HUDEP-2 (cell line): ENCODE data around the gene SLC5A8.
"Not testable (repeated sequence)": the region's sequence is repeated elsewhere in the genome, so short reads cannot be mapped to it uniquely, and the experiment has no call there.

Experiments
- DNase-seq, 76 experiments: peaks; one replicate each; lab custom pipeline; 2025; ENCODE audit not compliant: unreplicated experiment in 76 of 76; lab: John Stamatoyannopoulos, UW

SLC5A8 gene

DNA sequence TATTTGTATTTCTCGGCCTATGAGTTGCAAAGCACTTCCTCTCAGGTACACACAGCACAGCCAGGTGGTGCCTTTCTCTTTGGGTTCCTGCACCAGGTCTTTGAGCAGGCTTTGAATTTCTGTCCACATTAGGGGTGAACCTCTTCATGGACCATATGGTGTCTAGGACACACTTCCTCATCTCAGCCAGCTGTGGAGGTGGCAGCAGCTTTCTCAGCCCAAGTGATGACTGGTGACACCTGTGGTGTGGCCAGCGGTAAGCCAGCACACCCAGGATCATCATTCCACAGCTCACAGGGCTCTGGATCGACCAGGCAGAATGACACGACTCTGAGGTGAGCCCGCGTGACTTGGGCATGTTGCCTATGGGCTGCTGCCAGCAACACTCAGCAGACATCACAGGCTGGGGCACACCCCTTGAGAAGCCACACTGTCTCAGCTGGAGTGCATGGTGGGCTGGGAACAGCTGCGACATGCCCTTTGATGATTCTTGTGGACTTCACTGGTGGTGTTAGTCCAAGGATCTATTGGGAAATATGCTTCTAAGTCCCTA, 36.8 kb downstream of the SLC5A8 start:
- no peak for DNase-seq

DNA sequence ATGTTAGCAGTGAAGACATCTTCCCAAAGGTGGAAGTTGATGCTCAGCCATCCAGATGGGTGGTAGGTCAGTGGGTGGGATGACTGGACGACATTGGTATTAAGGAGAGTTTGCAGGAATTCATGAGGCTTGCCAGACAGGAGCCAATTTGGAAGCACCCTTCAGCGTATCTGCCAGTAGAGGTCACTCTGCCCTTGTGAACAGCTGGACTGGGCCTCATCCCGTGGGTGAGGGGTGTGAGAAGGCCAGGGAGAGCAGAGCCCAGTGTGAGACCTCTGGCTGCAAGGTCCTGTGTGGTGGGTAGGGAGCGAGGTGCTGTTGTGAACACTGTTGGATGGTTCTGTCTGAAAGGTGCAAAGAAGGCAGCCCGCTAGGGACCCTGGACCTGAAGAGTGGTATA, 37.7 kb downstream of the SLC5A8 start:
- DNase-seq, result peak in 4 of 76 experiments; percentile 12 to 36 (median 18)

DNA sequence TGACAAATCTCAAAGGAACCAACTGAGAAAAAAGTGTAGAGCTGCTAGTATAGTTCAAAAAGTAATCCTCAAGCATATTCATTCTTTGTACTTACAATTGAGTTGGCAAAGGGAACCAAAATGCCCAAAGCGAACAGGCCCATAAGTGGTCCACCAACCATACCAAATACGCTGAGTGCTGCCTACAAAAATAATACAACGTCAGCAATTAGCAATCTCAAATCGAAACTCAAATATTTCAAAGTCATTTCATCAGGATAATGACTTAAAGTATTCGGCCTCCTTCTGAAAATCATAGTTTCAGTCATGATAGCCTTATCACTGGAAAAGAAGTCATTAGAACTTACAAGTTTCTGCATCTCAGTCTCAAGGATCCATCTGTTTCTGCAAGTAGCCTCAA, 42.0 kb downstream of the SLC5A8 start:
- no peak for DNase-seq

DNA sequence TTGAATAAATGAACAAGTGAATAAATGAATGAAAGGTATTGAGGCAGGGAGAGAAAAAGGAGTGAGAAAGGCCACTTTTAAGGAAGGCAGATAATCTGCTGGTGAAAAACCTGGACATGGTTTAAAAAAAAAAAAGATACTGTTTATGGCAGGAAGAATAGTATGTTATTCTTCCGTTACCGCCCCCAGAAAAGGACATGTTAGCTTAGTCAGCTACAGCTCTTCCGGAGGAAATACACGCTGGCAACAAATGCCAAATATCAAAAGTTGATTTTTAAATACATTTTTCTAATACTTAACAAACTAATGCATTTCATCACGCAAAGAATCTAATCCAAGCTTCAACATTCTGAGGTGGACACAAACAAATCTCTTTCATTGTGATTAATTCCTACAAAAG, 43.2 kb downstream of the SLC5A8 start:
- DNase-seq, result no peak

DNA sequence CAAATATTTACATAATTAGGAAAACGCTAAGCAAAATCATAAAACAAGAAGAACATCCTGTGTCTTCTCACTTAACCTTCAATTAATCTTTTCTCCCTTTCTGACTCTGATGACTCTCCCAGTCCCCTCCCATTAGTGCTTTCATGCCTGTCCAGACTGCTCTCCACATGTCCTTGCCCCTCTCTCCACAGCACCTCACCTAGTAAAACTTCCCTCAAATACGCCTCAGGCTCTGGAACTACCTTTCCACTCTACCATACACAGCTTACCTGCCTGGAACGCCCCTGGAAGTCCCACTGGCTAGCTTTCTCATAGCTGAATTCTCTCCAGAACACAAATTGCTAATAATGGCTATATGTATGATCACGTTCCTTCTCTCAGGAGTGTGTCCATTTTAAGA, 44.7 kb downstream of the SLC5A8 start:
- no peak for DNase-seq

DNA sequence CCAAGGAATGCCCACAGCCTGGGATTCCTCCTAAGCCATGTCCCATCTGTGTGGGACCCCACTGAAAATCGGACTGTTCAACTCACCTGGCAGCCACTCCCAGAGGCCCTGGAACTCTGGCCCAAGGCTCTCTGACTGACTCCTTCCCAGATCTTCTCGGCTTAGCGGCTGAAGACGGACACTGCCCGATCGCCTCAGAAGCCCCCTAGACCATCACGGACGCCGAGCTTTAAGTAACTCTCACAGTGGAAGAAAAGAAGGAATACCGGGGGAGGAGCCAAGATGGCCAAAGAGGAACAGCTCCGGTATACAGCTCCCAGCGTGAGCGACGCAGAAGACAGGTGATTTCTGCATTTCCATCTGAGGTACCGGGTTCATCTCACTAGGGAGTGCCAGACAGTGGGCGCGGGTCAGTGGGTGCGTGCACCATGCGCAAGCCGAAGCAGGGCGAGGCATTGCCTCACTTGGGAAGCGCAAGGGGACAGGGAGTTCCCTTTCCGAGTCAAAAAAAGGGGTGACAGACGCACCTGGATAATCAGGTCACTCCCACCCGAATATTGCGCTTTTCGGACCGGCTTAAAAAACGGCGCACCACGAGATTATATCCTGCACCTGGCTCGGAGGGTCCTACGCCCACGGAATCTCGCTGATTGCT, 64.1 kb downstream of the SLC5A8 start:
- DNase-seq, result not testable (repeated sequence)

DNA sequence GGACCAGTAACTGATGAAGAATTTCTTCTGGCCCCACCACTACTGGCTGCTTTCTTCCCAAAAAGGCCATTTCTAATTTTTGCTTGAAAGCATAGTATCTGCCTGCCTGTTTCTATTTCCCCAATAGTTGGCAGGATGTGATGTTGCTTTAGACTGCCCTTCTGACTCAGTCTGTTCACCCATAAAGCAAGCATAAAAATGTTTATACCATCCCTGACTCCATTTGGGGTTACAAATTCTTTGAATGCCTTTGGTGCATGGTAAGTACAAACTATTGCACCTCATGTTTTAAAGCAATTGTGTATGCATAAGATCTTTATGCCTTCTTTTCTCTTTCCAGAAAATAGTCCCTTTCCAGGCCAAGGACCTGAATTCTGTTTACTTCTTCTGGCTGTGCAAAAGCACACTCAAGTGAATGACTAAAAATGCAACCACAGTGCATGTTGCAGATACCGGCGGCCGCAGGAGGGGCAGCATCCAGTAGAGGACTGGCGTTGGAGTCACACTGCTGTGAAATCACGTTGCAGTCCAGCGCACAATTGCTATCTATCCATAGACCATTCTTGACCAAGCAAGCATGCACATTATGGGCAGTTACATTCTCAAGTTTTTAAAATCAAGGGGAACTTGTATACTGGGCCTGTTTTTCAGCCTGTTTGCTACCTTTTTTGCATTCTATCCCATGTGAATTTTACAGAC, 82.4 kb downstream of the SLC5A8 start:
- no peak for DNase-seq

DNA sequence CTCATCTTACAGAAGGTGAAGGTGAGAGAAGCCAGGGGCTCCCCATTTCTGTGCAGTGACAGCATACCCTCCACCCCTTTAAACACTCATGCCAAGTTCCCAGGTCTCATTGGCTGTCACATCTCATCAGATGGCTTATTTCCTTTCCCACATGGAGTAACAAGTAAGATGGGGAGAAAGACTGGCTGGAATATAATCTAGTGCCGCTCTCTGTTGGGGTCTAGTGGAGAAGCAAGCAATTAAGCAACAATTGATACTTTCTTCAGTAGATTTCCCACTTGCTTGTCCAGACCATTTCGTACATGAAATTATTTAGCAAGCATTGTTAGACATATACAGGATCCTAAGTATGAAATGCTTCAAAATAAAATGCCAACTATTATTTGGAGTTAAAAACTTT, 92.2 kb downstream of the SLC5A8 start:
- DNase-seq, result no peak

DNA sequence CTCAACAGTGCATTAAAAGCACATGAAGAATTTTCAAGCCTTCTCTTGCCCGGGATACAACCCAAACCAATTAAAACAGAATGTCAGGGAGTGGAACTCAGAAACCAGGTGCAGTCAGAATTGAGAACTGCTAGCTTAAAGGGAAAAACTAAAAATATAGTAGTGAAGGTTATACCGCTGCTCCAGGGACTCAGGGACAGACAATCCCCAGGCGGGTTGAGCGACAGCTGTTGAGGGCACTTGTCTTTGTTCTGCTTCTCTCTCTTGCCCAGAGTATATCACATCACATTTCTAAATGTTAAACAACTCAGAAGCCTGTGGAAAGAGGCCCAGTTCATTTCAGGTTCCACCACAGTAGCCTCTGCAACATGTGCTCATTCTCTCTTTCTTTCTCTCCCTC, 93.1 kb downstream of the SLC5A8 start:
- no peak for DNase-seq

DNA sequence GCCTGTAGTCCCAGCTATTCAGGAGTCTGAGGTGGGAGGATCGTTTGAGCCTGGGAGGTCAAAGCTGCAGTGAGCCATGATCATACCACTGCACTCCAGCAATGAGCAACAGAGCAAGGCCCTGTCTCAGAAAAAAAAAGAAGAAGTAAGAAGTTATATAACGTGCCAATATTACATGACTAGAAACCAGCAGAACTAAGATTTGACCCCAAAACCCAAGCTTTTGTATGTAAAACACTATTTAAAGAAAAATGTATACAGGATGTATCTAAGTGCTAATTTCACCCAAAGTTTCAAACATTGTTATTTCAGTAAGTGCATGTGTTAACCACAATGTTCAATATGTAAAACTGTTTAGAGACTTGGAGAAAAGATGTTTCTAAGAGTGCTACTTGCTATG, 94.7 kb downstream of the SLC5A8 start:
- DNase-seq, result no peak

DNA sequence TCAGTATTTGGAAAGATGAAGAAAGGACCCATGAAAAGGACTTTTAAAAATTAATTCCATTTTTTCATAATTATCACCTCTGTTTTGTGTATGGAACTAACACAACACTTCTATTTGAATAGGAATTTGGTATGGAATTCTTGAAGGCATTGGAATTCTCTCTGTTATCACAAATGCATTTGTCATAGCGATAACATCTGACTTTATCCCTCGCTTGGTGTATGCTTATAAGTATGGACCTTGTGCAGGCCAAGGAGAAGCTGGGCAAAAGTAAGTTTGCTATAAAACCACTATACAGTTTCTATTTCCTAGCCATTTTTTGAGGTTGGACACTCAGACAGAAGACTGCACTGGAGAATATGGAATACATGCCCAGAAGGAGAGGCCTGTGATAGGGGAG, 98.6 kb downstream of the SLC5A8 start:
- no peak for DNase-seq

DNA sequence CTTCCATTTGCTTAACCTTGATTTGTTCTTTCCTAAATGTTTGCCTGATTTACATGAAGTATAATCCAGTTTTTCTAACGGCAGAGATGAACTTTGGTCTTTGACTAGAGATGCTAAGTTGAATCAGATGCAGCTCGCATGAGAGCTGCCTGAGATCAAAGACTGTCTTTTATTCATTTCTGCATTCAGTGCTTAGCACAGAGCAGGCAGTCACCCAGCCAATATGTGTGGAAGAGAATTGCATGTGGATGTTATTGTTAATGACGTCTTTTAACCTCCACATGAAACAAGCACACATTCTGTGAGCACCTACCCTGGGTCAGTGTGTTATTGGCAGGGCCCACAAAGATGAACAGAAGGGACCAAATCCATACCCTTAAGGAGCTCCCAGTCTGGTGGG, 99.2 kb downstream of the SLC5A8 start:
- no peak for DNase-seq

DNA sequence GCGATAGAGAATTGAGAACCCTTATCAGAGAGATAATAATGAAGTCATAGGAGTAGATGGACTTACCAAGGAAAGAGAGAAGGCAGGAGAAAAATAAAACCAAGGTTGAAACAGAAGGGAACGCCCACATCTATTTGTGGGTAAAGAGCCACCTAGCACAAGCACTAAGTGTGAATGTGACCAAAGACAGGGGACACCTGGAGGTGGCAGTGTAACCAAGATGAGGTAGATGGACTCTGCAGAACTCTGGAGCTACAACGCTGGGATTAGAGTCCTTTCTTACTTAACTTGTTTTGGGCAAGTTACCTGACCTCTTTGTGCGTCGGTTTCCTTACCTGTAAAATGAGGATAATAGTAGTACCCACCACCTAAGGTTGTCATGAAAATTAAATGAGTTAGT, 101.9 kb downstream of the SLC5A8 start:
- no peak for DNase-seq

DNA sequence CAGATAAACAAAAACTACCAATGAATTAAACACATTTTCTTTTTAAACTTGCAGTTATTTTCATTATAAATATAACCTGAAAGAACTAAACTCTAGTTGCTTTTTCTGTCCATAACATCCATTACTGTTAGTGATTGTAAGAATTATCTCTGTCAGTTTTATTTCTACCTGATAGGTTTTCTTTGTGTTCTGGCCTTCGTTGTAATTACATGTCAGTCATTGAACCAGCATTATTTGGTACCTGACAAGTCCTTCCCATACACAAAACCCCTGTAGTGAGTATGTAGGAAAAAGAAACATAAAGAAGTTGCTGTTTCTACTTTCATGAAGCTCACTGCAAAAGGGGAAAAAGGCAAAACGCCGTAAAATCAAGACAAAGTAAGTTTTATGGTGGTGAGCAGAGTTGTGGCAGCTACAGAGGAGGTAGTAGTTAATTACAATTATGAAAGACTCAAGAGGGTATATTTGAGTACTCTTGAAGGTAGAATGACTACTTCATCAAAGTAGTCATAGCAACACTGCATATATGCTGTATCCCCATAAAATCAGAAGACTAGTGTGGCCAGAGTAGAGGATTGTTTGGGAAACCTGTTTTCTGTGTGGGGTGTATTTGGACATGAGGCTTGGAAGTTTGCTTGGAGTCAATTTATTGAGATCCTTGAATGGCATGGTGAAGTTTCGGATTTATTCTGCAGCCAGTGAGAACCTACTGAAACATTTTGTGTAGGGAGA, 102.8 kb downstream of the SLC5A8 start:
- no peak for DNase-seq
